Progenitor cell of endocrine pancreas (in vitro differentiated cells): ENCODE results near the gene FAM131B. TPM values are rescaled to one million over a fixed set of nuclear protein-coding genes. Genes with fewer than 3 reads are reported as not detected.

Experiments
- DNase-seq: peaks from one replicate; pipeline ENCODE4 v3.0.0; 2021; ENCODE audit warnings: low spot score; ENCODE audit not compliant: unreplicated experiment
- H3K27ac Mint-ChIP-seq: 2 replicates; pipeline ENCODE4 v1.8.0; 2021; ENCODE audit warnings: mild to moderate bottlenecking, moderate library complexity, mixed read lengths
- H3K27me3 Mint-ChIP-seq: 2 replicates; pipeline ENCODE4 v1.8.0; 2021; ENCODE audit warnings: mixed read lengths
- H3K36me3 Mint-ChIP-seq: 2 replicates; pipeline ENCODE4 v1.8.0; 2022; ENCODE audit warnings: mixed read lengths; ENCODE audit not compliant: insufficient read depth
- H3K4me1 Mint-ChIP-seq: 2 replicates; pipeline ENCODE4 v1.8.0; 2021; ENCODE audit warnings: low read depth, mixed read lengths
- H3K4me3 Mint-ChIP-seq: 2 replicates; pipeline ENCODE4 v1.8.0; 2021; ENCODE audit warnings: low read depth, mild to moderate bottlenecking, moderate library complexity, mixed read lengths
- H3K9me3 Mint-ChIP-seq: 2 replicates; pipeline ENCODE4 v1.8.0; 2021; ENCODE audit warnings: low read depth, mixed read lengths
- CTCF ChIP-seq: fragments of 200-600 bp; sonication (generic); IDR thresholded peaks from one replicate; pipeline ENCODE4 v1.5.0; 2021; ENCODE audit warnings: antibody characterized with exemption, mild to moderate bottlenecking; ENCODE audit not compliant: unreplicated experiment
- total RNA-seq: library from RNA; stranded (reverse); gene quantifications from 2 replicates; pipeline ENCODE4 v1.2.1, GENCODE V29; 2021

Gene FAM131B
- total RNA-seq, 1 donor from 2014 or later: 2.3 TPM

GRCh38 chr7:143396625-143397556 lies 34.4 kb upstream of the FAM131B start:
- H3K9me3 Mint-ChIP-seq: no peaks in the 10 kb centered on the region
- H3K4me3 Mint-ChIP-seq: no peak overlapping the region
- no peaks in the 10 kb centered on the region for H3K27me3 Mint-ChIP-seq
- peak overlapping the region; percentile 73 for H3K27ac Mint-ChIP-seq
- no peak for TF ChIP-seq CTCF
- peaks cover 10% of the 10 kb centered on the region for H3K4me1 Mint-ChIP-seq
- peaks cover 18% of the 10 kb centered on the region for H3K36me3 Mint-ChIP-seq
- no peak for DNase-seq

DNA sequence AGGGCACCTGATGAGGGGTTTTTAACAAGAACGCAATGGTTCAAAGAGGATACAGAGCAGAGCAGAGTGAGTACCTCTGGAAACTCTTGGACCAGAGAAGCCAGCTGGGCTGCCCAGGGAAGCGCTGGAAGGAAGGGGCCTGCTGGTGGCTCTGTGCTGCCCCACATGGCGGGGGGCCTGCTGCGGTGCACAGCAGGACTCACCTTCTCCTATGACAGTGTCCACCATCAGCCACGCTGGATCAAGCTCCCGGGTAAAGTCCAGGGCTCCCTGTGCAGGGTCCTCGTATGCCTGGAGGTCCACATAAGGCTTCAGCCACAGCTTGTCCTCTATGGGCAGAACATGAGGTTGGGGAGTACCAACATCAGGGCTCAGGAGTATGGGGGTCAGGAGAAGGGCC lies 33.7 kb upstream of the FAM131B start:
- Mint-ChIP-seq H3K9me3 (no peaks in the 10 kb centered on the region), H3K4me1 (peaks cover 10% of the 10 kb centered on the region), H3K4me3 (no peak overlapping the region), H3K27ac (no peak overlapping the region), H3K36me3 (peaks cover 18% of the 10 kb centered on the region), H3K27me3 (no peaks in the 10 kb centered on the region)
- DNase-seq: no peak
- TF ChIP-seq CTCF: no peak

- Mint-ChIP-seq H3K27me3 (no peaks in the 10 kb centered on the region), H3K36me3 (peaks cover 16% of the 10 kb centered on the region), H3K9me3 (no peaks in the 10 kb centered on the region), H3K4me3 (no peak overlapping the region), H3K27ac (no peak overlapping the region), H3K4me1 (peaks cover 10% of the 10 kb centered on the region)
- DNase-seq: no peak
- TF ChIP-seq CTCF: peak; percentile 23
Observed at GRCh38 chr7:143395187-143396149, 33.0 kb upstream of the FAM131B start.

DNA sequence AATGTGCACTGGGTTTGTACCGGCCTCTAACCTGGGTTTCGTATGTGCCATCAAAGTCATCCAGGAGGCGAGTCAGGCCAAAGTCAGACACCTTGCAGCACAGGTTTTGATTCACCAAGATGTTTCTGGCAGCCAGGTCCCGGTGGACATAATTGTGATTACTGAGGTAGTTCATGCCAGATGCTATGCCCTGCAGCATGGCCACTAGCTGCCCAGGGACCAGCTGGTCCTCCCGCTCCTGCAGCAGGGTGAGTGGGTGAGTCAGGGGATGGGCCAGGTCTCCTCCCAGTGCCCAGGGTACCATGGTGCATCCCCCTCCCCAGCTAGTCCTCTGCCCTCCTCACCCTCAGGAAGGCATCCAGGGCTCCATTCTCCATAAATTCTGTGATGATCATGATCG lies 32.3 kb upstream of the FAM131B start:
- Mint-ChIP-seq H3K27me3 (no peaks in the 10 kb centered on the region), H3K36me3 (peaks cover 20% of the 10 kb centered on the region), H3K27ac (no peak overlapping the region), H3K4me3 (no peak overlapping the region), H3K9me3 (no peaks in the 10 kb centered on the region), H3K4me1 (peaks cover 10% of the 10 kb centered on the region)
- no peak for TF ChIP-seq CTCF
- DNase-seq: no peak

DNA sequence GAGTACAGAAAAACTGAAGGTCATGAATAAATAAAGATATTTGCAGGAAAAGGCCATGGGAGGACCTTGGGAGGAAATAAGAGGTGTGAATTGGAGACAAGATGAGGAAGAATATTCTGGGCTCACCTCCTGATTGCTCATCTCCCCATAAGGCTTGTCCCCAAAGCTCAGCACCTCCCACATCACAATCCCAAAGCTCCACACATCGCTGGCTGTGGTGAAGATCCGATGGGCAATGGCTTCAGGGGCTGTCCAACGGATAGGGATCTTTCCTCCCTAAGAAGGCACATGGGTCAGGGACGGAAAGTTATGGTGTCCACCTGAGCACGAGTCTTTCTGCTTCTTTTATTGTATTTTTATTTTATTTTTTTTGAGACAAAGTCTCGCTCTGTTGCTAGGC lies 31.6 kb upstream of the FAM131B start:
- peaks cover 10% of the 10 kb centered on the region for H3K4me1 Mint-ChIP-seq
- no peak overlapping the region for H3K4me3 Mint-ChIP-seq
- H3K27me3 Mint-ChIP-seq: no peaks in the 10 kb centered on the region
- no peak for DNase-seq
- H3K36me3 Mint-ChIP-seq: peaks cover 25% of the 10 kb centered on the region
- TF ChIP-seq CTCF: no peak
- no peak overlapping the region for H3K27ac Mint-ChIP-seq
- H3K9me3 Mint-ChIP-seq: no peaks in the 10 kb centered on the region
